ENCODE measurements around the gene PPP1R13L.

The PPP1R13L gene

DNA sequence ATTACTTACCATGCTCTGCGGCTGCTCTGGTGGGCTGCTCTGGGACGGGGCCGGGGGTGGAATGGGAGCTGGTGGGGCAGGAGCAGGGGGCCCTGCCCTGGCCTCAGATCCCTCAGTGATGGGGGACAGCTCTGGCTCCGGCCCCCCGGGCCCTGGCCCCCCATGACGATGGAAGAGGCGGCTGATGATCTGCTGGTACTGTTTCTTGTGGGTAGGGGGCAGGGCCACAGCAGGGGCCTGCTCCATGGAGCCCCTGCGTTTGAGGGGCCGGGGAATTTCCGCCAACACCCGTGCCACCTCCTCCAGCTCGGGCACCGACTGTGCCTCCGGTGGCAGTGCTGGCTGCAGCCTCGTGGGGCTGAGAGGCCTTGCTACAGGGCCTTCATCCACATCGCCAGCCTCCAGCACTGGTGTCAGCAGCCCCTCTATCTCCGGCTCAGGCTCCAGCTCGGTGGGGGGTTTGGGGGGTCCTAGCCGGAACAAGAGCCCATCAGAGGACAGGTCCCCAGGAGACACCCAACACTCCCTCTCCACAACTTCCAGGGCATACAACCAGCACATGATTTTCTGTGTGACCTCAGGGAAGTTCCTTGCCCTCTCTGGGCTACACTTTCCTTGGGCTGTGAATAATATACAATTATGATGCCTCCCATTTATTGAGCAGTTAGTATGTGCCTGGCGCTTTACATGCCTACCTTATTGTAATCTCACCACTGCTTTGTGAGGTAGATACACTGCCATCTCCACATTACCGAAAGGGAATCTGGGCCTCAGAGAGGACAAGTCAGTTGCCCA, 12.8 kb downstream of the PPP1R13L start:
- no peak overlapping the region for H3K4me3 ChIP-seq (ENCODE audit: severe bottlenecking)
- no peaks in the 10 kb centered on the region for H3K27me3 ChIP-seq (ENCODE audit: insufficient read depth, poor library complexity, severe bottlenecking)
- H3K36me3 ChIP-seq (ENCODE audit: low read depth): peaks cover 74% of the 10 kb centered on the region
- no peaks in the 10 kb centered on the region for H3K4me1 ChIP-seq (ENCODE audit: insufficient read depth, poor library complexity, severe bottlenecking)
- no peaks in the 10 kb centered on the region for H3K9me3 ChIP-seq (ENCODE audit: severe bottlenecking)
- DNase-seq (ENCODE audit: low spot score) (no peak), ATAC-seq (ENCODE audit: low read depth) (no peak)
- no peak overlapping the region for H3K27ac ChIP-seq (ENCODE audit: poor library complexity, severe bottlenecking)
- TF ChIP-seq, protein P1, sequence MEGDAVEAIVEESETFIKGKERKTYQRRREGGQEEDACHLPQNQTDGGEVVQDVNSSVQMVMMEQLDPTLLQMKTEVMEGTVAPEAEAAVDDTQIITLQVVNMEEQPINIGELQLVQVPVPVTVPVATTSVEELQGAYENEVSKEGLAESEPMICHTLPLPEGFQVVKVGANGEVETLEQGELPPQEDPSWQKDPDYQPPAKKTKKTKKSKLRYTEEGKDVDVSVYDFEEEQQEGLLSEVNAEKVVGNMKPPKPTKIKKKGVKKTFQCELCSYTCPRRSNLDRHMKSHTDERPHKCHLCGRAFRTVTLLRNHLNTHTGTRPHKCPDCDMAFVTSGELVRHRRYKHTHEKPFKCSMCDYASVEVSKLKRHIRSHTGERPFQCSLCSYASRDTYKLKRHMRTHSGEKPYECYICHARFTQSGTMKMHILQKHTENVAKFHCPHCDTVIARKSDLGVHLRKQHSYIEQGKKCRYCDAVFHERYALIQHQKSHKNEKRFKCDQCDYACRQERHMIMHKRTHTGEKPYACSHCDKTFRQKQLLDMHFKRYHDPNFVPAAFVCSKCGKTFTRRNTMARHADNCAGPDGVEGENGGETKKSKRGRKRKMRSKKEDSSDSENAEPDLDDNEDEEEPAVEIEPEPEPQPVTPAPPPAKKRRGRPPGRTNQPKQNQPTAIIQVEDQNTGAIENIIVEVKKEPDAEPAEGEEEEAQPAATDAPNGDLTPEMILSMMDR (IDR thresholded peaks at IDR 0.05; ENCODE audit: poor library complexity, severe bottlenecking): no peak

DNA sequence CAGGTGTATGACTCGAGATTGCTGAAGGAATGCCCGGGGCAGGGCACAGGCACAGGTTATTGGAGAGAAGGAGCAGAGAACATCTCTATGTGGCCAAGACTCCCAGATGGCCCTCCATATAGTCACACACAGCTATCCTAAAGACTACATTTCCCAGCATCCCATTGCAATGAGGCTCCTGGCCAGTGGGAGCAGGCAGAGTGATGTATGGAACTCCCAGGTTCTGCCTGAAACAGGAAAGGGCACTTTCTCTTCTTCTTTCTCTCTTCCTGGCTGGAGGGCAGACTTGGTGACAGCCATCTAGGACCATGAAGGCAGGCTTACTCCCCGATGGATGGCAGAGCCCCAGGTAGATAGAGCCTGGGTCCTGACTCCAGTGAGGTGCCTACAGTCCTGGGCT, 13.5 kb downstream of the PPP1R13L start:
- DNase-seq (ENCODE audit: low spot score) (no peak), ATAC-seq (ENCODE audit: low read depth) (peak; percentile 52)
- Histone ChIP-seq H3K9me3 (ENCODE audit: severe bottlenecking) (no peaks in the 10 kb centered on the region), H3K4me1 (ENCODE audit: insufficient read depth, poor library complexity, severe bottlenecking) (no peaks in the 10 kb centered on the region), H3K4me3 (ENCODE audit: severe bottlenecking) (no peak overlapping the region), H3K27ac (ENCODE audit: poor library complexity, severe bottlenecking) (no peak overlapping the region), H3K36me3 (ENCODE audit: low read depth) (peaks cover 70% of the 10 kb centered on the region), H3K27me3 (ENCODE audit: insufficient read depth, poor library complexity, severe bottlenecking) (no peaks in the 10 kb centered on the region)
- TF ChIP-seq, protein P1 (IDR thresholded peaks at IDR 0.05; ENCODE audit: poor library complexity, severe bottlenecking): no peak

DNA sequence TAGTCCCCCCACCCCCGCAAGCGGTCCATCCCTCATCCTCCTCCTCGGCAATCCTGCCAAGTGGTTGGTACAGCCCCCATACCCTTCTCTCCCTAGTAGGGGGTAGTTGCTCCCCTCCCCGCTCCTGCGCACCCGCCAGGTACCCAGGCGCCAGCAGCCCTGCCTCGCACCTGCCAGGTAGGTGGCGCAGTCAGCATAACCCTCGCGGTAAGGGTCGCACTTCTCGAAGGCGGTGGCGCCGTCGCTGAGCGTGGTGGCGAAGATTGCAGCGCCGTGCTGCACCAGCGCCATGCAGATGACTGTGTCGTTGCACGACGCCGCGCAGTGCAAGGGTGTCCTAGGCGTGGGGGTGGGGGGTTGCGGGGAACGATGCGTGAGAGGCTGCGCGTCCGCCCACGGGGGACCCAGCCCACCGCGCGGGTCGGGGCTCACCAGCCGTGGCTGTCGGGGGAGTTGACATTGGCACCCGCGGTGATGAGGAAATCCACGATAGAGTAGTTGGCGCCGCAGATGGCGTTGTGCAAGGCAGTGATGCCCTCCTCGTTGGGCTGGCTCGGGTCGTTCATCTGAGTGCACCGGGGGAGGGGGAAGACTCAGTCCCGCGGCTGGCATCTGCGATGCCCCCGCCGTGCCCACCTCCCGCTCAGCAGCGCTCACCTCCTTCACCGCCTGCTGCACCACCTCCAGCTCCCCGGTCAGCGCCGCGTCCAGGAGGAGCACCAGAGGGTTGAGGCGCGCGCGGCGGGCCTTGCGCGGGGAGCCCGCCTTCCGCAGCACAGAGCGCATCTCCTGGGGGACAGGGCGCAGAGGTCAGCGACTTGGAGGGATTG, 19.3 kb downstream of the PPP1R13L start:
- peaks cover 58% of the 10 kb centered on the region for H3K36me3 ChIP-seq (ENCODE audit: low read depth)
- H3K27me3 ChIP-seq (ENCODE audit: insufficient read depth, poor library complexity, severe bottlenecking): no peaks in the 10 kb centered on the region
- no peaks in the 10 kb centered on the region for H3K4me1 ChIP-seq (ENCODE audit: insufficient read depth, poor library complexity, severe bottlenecking)
- DNase-seq (ENCODE audit: low spot score) (no peak), ATAC-seq (ENCODE audit: low read depth) (peak; percentile 10; the same call in 2 of the 3 replicates)
- no peaks in the 10 kb centered on the region for H3K9me3 ChIP-seq (ENCODE audit: severe bottlenecking)
- no peak overlapping the region for H3K4me3 ChIP-seq (ENCODE audit: severe bottlenecking)
- H3K27ac ChIP-seq (ENCODE audit: poor library complexity, severe bottlenecking): peak overlapping the region; percentile 32
- TF ChIP-seq, protein P1 (IDR thresholded peaks at IDR 0.05; ENCODE audit: poor library complexity, severe bottlenecking): no peak

DNA sequence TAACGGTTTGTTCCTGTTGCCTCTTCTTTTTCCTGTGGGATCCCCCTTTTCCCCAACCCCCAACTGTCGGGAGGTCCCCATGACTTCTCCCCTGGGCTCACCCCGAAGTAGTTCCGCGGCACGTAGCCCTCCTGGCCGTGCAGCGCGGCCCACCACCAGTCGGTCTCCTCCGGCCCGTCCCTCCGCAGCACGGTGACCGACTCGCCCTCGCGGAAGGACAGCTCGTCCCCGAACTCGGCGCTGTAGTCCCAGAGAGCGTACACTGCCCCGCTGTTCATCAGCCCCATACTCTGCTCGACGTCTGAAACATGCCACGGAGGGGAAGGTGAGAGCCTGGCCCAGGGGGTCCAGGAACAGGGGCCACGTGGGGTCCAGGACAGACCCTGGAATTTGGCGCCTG, 22.4 kb downstream of the PPP1R13L start:
- Histone ChIP-seq H3K4me3 (ENCODE audit: severe bottlenecking) (no peak overlapping the region), H3K27ac (ENCODE audit: poor library complexity, severe bottlenecking) (no peak overlapping the region), H3K9me3 (ENCODE audit: severe bottlenecking) (no peaks in the 10 kb centered on the region), H3K36me3 (ENCODE audit: low read depth) (peaks cover 53% of the 10 kb centered on the region), H3K27me3 (ENCODE audit: insufficient read depth, poor library complexity, severe bottlenecking) (no peaks in the 10 kb centered on the region), H3K4me1 (ENCODE audit: insufficient read depth, poor library complexity, severe bottlenecking) (peaks cover 2% of the 10 kb centered on the region)
- DNase-seq (ENCODE audit: low spot score) (no peak), ATAC-seq (ENCODE audit: low read depth) (no peak)
- TF ChIP-seq, protein P1 (IDR thresholded peaks at IDR 0.05; ENCODE audit: poor library complexity, severe bottlenecking): no peak
